Adrenal gland (tissue), 12 donors: ENCODE measurements around the gene PDE3A. TPM values are rescaled to one million over a fixed set of nuclear protein-coding genes. Genes with fewer than 3 reads are reported as not detected.

Experiments
- DNase-seq, 7 donors: peaks; one replicate each; pipeline ENCODE4 v3.0.0-alpha.2; 2019 to 2020
- H3K27ac ChIP-seq, 5 donors: fragments of 200-600 bp; sonication (generic) in 4 of 5; 1 replicate in 3 of 5; 2 replicates in 2 of 5; pipeline versions ENCODE4 v1.5.1 to v1.8.0; 2016 to 2020; ENCODE audit warnings: mild to moderate bottlenecking in 1 of 5
- H3K27me3 ChIP-seq: fragments of 200-600 bp; 2 replicates; pipeline ENCODE4 v1.8.0; 2021
- H3K36me3 ChIP-seq, 2 donors: fragments of 200-600 bp; replicated peaks in 1 of 2; 1 replicate in 1 of 2; 2 replicates in 1 of 2; pipeline versions ENCODE4 v1.5.1 to v1.8.0; 2018 to 2022
- H3K4me1 ChIP-seq, 2 donors: fragments of 200-600 bp; replicated peaks in 1 of 2; 1 replicate in 1 of 2; 2 replicates in 1 of 2; pipeline versions ENCODE4 v1.5.1 to v1.8.0; 2018 to 2021
- H3K4me3 ChIP-seq, 4 donors: fragments of 200-600 bp; sonication (generic) in 3 of 4; one replicate each; pipeline ENCODE4 v1.5.1; 2016 to 2018
- H3K9me3 ChIP-seq, 3 donors: fragments of 200-600 bp; sonication (generic) in 1 of 3; replicated peaks in 1 of 3; 1 replicate in 2 of 3; 2 replicates in 1 of 3; pipeline versions ENCODE4 v1.5.1 to v1.8.0; 2016 to 2021
- POLR2A ChIP-seq, 2 donors: fragments of 450-650 bp; IDR thresholded peaks; one replicate each; pipeline ENCODE4 v1.6.1; 2017; ENCODE audit warnings: antibody characterized with exemption in 2 of 2, mild to moderate bottlenecking in 2 of 2, moderate library complexity in 1 of 2
- WGBS, 4 donors: extraction: QIAGEN DNeasy Blood & Tissue Kit in 2 of 4; methylation state at CpG; one replicate each; pipeline versions ENCODE4 v1.1.5 to v1.1.7; 2013 to 2017; 5-methylcytosine and 5-hydroxymethylcytosine counted together
- intact Hi-C, 2 donors: fragments of 100-400 bp; cut with DNase I; formaldehyde crosslinking; loops; one replicate each; pipeline versions ENCODE4 v1.14.1 to v1.15.0; 2022 to 2023
- polyA plus RNA-seq, 3 donors: library from polyadenylated mRNA; stranded (reverse); fragments of 200-250 nt in 2 of 3; fragments of 350-450 nt in 1 of 3; fragmentation: Illumina TruSeq in 1 of 3; extraction: RNeasy Lipid Tissue Mini Kit (QIAGEN cat#74804) in 1 of 3; gene quantifications; one replicate each; pipeline ENCODE4 v1.2.3, GENCODE V29; 2013 to 2014
- total RNA-seq, 9 donors: library from RNA; depleted of rRNA in 4 of 9; stranded (reverse); fragments of >200 nt in 4 of 9; fragments of 120-200 nt in 1 of 9; fragmentation: NEBNext Ultra II Directional in 1 of 9; extraction: Animal tissue kit (Norgen Biotek cat#: 25700) in 1 of 9; gene quantifications; one replicate each; pipeline versions ENCODE4 v1.1.0 to v1.2.4, GENCODE V29; 2013 to 2023
- TF ChIP-seq, protein P1 (sequence below), 6 experiments: fragments of 450-650 bp in 4 of 6; fragments of 200-600 bp in 2 of 6; sonication (generic) in 1 of 6; IDR thresholded peaks; 1 replicate in 5 of 6; 2 replicates in 1 of 6; pipeline versions ENCODE4 v1.5.1 to v1.8.0; 2016 to 2021; ENCODE audit warnings: antibody characterized with exemption in 6 of 6, mild to moderate bottlenecking in 2 of 6, moderate library complexity in 1 of 6
- donor health status: healthy with polysubstance abuse.
- donor health status: Bipolar disorder and iron deficiency.
- donor health status: DM: yes; HTN: yes; CAD: no.
- donor health status: DM: no; HTN: no; CAD: no.
- donor health status: DM: no; HTN: no; CAD: no.
- donor health status: DM: yes; HTN: yes; CAD: no.

The PDE3A gene
- total and polyA plus RNA-seq, 12 donors: 0.61 to 4.6 (median 1.4) TPM

DNA sequence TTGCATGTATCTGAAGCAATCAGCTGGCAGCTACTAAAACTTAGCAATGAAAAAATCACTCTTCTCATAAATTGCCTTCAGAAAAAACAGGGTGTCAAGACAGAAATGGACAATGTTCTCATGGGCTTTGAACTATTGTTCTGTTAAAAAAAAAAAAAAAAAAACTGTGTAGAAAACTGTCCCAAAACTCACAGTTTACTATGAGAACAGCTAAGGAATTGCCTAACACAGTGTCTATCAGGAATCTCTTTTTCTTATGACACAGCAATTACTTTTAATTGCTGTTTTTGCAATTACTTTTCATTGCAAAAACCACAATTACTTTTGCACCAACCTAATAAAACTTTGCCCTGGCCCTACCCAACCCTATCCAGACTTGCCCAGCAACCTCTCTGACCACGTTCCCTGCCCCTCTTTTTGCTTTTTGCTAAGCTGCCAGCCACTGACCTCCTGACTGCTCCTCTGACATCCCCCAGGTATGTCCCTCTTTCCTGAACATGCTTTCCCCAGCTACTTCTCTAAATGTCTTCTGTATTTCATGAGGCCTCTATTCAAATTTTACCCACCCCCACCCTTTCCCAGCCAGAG is 258.8 kb downstream of the PDE3A start:
- Histone ChIP-seq H3K27me3 (no peaks in the 10 kb centered on the region), H3K27ac (no peak overlapping the region), H3K4me3 (no peak overlapping the region), H3K4me1 (peaks cover 0 to 4% of the 10 kb centered on the region in 2 donors), H3K36me3 (no peaks in the 10 kb centered on the region), H3K9me3 (no peaks in the 10 kb centered on the region)
- TF ChIP-seq POLR2A (IDR thresholded peaks at IDR 0.05): no peak
- TF ChIP-seq, protein P1, sequence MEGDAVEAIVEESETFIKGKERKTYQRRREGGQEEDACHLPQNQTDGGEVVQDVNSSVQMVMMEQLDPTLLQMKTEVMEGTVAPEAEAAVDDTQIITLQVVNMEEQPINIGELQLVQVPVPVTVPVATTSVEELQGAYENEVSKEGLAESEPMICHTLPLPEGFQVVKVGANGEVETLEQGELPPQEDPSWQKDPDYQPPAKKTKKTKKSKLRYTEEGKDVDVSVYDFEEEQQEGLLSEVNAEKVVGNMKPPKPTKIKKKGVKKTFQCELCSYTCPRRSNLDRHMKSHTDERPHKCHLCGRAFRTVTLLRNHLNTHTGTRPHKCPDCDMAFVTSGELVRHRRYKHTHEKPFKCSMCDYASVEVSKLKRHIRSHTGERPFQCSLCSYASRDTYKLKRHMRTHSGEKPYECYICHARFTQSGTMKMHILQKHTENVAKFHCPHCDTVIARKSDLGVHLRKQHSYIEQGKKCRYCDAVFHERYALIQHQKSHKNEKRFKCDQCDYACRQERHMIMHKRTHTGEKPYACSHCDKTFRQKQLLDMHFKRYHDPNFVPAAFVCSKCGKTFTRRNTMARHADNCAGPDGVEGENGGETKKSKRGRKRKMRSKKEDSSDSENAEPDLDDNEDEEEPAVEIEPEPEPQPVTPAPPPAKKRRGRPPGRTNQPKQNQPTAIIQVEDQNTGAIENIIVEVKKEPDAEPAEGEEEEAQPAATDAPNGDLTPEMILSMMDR (IDR thresholded peaks at IDR 0.05): no peak
- DNase-seq: no peak
- intact Hi-C loops: no loop called here
- WGBS, 4 donors: 56 to 76% (median 70%) methylated on average over 1 of the region's 1 CpG

DNA sequence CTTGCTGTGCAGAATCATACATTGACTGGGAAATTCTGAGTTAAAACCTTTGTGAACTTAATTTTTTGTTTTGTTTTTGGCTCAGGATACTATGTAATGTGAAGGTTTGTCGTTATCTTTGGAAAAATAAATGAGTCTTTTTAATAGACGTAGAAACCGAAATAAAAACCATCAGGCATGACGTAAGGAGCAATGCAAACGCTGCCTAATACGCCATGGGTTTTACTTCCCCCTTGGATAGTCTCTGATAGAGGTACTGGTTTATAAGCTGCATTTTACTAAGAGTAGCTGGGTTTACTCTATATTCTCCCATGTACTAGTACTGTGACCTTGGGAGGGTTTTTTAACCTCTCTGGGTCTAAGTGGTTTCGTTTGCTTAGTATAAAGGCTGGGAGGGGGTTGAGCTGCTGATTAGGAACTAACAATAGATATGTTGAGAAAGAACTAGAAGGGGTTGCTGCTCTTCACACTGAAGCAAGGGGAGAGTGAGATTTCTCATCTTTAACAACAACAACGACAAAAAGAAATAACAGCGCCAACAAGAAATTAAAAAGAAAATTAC is 260.0 kb downstream of the PDE3A start:
- intact Hi-C loops: no loop called here
- WGBS, 4 donors: 72 to 78% (median 75%) methylated on average over 9 of the region's 9 CpGs
- Histone ChIP-seq H3K27me3 (no peaks in the 10 kb centered on the region), H3K9me3 (no peaks in the 10 kb centered on the region), H3K36me3 (no peaks in the 10 kb centered on the region), H3K4me1 (peaks cover 0 to 4% of the 10 kb centered on the region in 2 donors), H3K27ac (no peak overlapping the region), H3K4me3 (no peak overlapping the region)
- no peak for TF ChIP-seq POLR2A (IDR thresholded peaks at IDR 0.05)
- TF ChIP-seq, protein P1 (IDR thresholded peaks at IDR 0.05): no peak
- no peak for DNase-seq

DNA sequence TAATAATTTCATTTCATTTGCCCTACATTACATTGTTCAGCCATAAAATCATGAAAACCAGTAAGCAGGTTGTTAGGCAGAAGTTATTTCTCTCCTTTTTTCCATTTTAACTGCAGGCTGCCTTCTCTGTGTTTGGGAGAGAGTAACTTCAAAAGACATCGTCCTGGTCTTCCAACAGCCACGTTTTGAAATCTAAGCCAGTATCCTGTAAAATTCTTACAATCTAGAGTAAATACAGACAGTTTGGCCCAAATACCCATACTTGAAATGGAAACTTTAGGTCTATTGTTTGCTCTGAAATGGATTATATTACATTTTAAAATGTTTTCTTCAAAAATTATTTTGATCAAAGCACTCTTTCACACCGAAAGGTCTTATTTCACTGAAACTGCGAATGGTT is 260.7 kb downstream of the PDE3A start:
- H3K9me3 ChIP-seq: no peaks in the 10 kb centered on the region
- WGBS, 4 donors: 59 to 72% (median 64%) methylated on average over 4 of the region's 4 CpGs
- H3K4me3 ChIP-seq: no peak overlapping the region
- H3K27ac ChIP-seq: no peak overlapping the region
- H3K4me1 ChIP-seq: peaks cover 0 to 4% of the 10 kb centered on the region in 2 donors
- no peaks in the 10 kb centered on the region for H3K27me3 ChIP-seq
- DNase-seq: no peak
- TF ChIP-seq POLR2A (IDR thresholded peaks at IDR 0.05): no peak
- TF ChIP-seq, protein P1 (IDR thresholded peaks at IDR 0.05): no peak
- no peaks in the 10 kb centered on the region for H3K36me3 ChIP-seq
- intact Hi-C loops: no loop called here

DNA sequence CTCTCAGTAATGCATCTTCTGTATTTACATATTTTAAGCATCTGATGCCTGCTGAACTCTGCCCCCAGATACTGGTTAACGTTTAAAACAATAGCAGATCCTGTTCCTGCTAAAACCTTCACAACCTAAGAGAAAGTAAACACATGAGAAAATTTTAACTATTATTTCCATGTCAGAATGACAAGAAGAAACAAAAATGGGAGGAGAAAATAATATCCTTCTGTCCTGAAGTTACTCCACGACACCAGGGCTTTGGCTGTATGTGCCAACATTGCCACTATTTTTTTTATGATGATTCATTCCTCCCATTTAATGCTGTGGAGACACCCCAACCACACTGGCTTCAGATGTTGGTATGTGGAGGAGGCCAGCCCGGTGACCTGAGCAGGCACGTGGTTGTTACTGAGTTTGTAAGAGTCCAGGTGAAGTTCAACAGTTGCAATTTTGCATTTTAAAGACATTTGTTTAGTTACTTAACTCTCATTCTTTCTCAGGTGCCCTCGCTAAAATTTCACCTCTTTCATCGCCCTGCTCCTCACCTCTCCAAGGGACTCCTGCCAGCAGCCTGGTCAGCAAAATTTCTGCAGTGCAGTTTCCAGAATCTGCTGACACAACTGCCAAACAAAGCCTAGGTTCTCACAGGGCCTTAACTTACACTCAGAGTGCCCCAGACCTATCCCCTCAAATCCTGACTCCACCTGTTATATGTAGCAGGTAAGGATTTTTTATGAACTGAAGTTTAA is 261.2 kb downstream of the PDE3A start:
- intact Hi-C loops: no loop called here
- DNase-seq: no peak
- WGBS, 4 donors: 55 to 62% (median 59%) methylated on average over 6 of the region's 6 CpGs
- Histone ChIP-seq H3K4me3 (no peak overlapping the region), H3K4me1 (peaks cover 0 to 4% of the 10 kb centered on the region in 2 donors), H3K27me3 (no peaks in the 10 kb centered on the region), H3K9me3 (no peaks in the 10 kb centered on the region), H3K36me3 (no peaks in the 10 kb centered on the region), H3K27ac (no peak overlapping the region)
- TF ChIP-seq, protein P1 (IDR thresholded peaks at IDR 0.05): no peak
- TF ChIP-seq POLR2A (IDR thresholded peaks at IDR 0.05): no peak
